Stimulated activated CD4-positive, alpha-beta T cell treated with anti-CD3 and anti-CD28 coated beads, Interleukin-2, amount 100 ng/mL, for 4 hours (primary cell): Measurements from ENCODE around the gene AGBL5.
"Not testable (repeated sequence)": the region's sequence is repeated elsewhere in the genome, so short reads cannot be mapped to it uniquely, and the experiment has no call there.

Experiments
- DNase-seq: peaks from one replicate; pipeline ENCODE4 v3.0.0-alpha.2; 2020; ENCODE audit warnings: low read depth

AGBL5 gene

GRCh38 chr2:27053321-27053720, 1.9 kb downstream of the AGBL5 start:
- no peak for DNase-seq

GRCh38 chr2:27053776-27054175, 2.3 kb downstream of the AGBL5 start:
- no peak for DNase-seq

- no peak for DNase-seq
Measured at GRCh38 chr2:27054721-27055120, 3.3 kb downstream of the AGBL5 start.

- DNase-seq = no peak
Measured at GRCh38 chr2:27057184-27057583, 5.7 kb downstream of the AGBL5 start.

- no peak for DNase-seq
Measured at GRCh38 chr2:27058210-27058609, 6.7 kb downstream of the AGBL5 start.

- no peak for DNase-seq
Measured at GRCh38 chr2:27059141-27059820, 7.8 kb downstream of the AGBL5 start.

- DNase-seq = no peak
Measured at GRCh38 chr2:27060323-27060722, 8.9 kb downstream of the AGBL5 start.

- DNase-seq = no peak
Measured at GRCh38 chr2:27065128-27065527, 13.7 kb downstream of the AGBL5 start.

- no peak for DNase-seq
Measured at GRCh38 chr2:27067385-27067784, 15.9 kb downstream of the AGBL5 start.

- no peak for DNase-seq
Measured at GRCh38 chr2:27069436-27069835, 18.0 kb downstream of the AGBL5 start.

- no peak for DNase-seq
Measured at GRCh38 chr2:27069961-27070618, 18.6 kb downstream of the AGBL5 start.

GRCh38 chr2:27070653-27071276, 19.3 kb downstream of the AGBL5 start:
- DNase-seq = no peak

GRCh38 chr2:27071277-27071989, 20.0 kb downstream of the AGBL5 start, which contains the start of gene OST4:
OST4 (minus strand) TSS chr2:27071654.
- peak; percentile 84 for DNase-seq

GRCh38 chr2:27071990-27072830, 20.7 kb downstream of the AGBL5 start:
- DNase-seq = peak; percentile 21

- no peak for DNase-seq
Measured at GRCh38 chr2:27072920-27073319, 21.5 kb downstream of the AGBL5 start.

GRCh38 chr2:27073782-27074181, 22.3 kb downstream of the AGBL5 start:
- DNase-seq = no peak

GRCh38 chr2:27074738-27075565, 23.5 kb downstream of the AGBL5 start:
- DNase-seq = no peak

GRCh38 chr2:27075566-27075871, 24.1 kb downstream of the AGBL5 start:
- DNase-seq = not testable (repeated sequence)

- no peak for DNase-seq
Measured at GRCh38 chr2:27076323-27076722, 24.9 kb downstream of the AGBL5 start.

GRCh38 chr2:27077231-27077630, 25.8 kb downstream of the AGBL5 start:
- DNase-seq = no peak
